Tibial nerve (tissue), 4 donors: ENCODE data around the gene TP73. TPM values are rescaled to one million over a fixed set of nuclear protein-coding genes. Genes with fewer than 3 reads are reported as not detected.

Experiments
- DNase-seq, 2 donors: peaks; one replicate each; pipeline ENCODE4 v3.0.0-alpha.2; 2019; ENCODE audit warnings: low spot score in 2 of 2
- H3K27ac ChIP-seq, 4 donors: fragments of 200-600 bp; sonication (generic) in 3 of 4; one replicate each; pipeline ENCODE4 v1.5.1; 2017 to 2019; ENCODE audit warnings: mild to moderate bottlenecking in 1 of 4
- H3K27me3 ChIP-seq, 2 donors: fragments of 200-600 bp; sonication (generic) in 1 of 2; one replicate each; pipeline versions ENCODE4 v1.5.1 to v1.6.0; 2017 to 2019
- H3K36me3 ChIP-seq, 3 donors: fragments of 200-600 bp; sonication (generic); one replicate each; pipeline ENCODE4 v1.5.1; 2018 to 2019
- H3K4me1 ChIP-seq, 4 donors: fragments of 200-600 bp; sonication (generic) in 3 of 4; one replicate each; pipeline ENCODE4 v1.5.1; 2017 to 2019
- H3K4me3 ChIP-seq, 4 donors: fragments of 200-600 bp; sonication (generic) in 3 of 4; one replicate each; pipeline ENCODE4 v1.5.1; 2017 to 2019; ENCODE audit warnings: mild to moderate bottlenecking in 1 of 4, moderate library complexity in 1 of 4
- H3K9me3 ChIP-seq, 4 donors: fragments of 200-600 bp; sonication (generic) in 3 of 4; one replicate each; pipeline ENCODE4 v1.5.1; 2017 to 2019
- EP300 ChIP-seq, 2 donors: sonication (generic); formaldehyde crosslinking; IDR thresholded peaks; one replicate each; pipeline ENCODE4 v1.6.1; 2017; ENCODE audit warnings: antibody characterized with exemption in 2 of 2, mild to moderate bottlenecking in 1 of 2
- POLR2A ChIP-seq, 2 donors: fragments of 450-650 bp; IDR thresholded peaks; one replicate each; pipeline ENCODE4 v1.6.1; 2017; ENCODE audit warnings: antibody characterized with exemption in 2 of 2, mild to moderate bottlenecking in 2 of 2, moderate library complexity in 2 of 2
- WGBS, 2 donors: methylation state at CpG; one replicate each; pipeline ENCODE4 v1.1.5; 2018; 5-methylcytosine and 5-hydroxymethylcytosine counted together
- total RNA-seq, 4 donors: library from RNA; depleted of rRNA; stranded (reverse); fragments of >200 nt; gene quantifications; one replicate each; pipeline ENCODE4 v1.1.0, GENCODE V29; 2016
- TF ChIP-seq, protein P1 (sequence below), 5 experiments: fragments of 200-600 bp in 3 of 5; fragments of 450-650 bp in 2 of 5; sonication (generic) in 3 of 5; IDR thresholded peaks; one replicate each; pipeline ENCODE4 v1.5.1; 2016 to 2019; ENCODE audit warnings: antibody characterized with exemption in 5 of 5, mild to moderate bottlenecking in 3 of 5, moderate library complexity in 2 of 5

TP73 gene
- total RNA-seq, 4 donors from 2014 or later, result 0.30 TPM; not detected in 3

DNA sequence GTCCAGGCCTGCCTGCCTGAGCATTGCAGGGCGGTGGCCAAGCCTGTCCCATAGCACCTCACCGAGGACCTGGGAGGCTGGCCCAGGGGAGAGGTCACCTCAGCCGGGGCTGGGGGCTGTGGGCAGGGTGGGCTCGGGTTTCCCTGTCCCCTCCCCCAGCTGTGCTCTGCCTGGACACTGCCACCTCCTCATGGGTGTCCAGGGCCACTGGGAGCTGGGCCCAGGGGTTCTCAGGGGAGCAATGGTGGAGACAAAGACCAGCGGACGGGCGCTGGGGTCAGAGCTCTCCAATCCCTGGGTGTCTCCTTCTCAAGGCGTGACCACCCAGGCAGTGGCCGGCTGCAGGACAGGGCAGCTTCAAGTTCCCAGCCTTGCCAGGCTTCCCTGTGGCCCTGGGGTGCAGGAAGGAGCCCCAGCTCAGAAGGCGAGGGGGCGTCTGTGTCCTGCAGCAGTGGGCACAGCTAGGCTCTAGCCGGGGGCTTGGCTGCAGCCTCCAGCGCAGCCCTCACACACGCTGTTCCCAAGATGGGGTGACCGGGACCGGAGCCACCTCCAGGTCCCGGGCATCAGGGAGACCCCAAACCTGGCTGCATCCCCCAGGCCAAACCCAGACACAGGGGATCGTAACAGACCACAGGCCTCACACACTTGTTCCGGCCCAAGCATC, 29.0 kb downstream of the TP73 start:
- Histone ChIP-seq H3K27me3 (peaks cover 0 to 48% of the 10 kb centered on the region in 2 donors), H3K4me3 (no peak overlapping the region), H3K4me1 (peaks cover 0 to 5% (median 0%) of the 10 kb centered on the region in 4 donors), H3K27ac (no peak overlapping the region), H3K36me3 (no peaks in the 10 kb centered on the region), H3K9me3 (no peaks in the 10 kb centered on the region)
- DNase-seq, result no peak
- 75 to 96% methylated on average over 4 to 12 of the region's 19 CpGs for WGBS, 2 donors
- TF ChIP-seq POLR2A (IDR thresholded peaks at IDR 0.05), result no peak
- TF ChIP-seq EP300 (IDR thresholded peaks at IDR 0.05), result no peak
- TF ChIP-seq, protein P1, sequence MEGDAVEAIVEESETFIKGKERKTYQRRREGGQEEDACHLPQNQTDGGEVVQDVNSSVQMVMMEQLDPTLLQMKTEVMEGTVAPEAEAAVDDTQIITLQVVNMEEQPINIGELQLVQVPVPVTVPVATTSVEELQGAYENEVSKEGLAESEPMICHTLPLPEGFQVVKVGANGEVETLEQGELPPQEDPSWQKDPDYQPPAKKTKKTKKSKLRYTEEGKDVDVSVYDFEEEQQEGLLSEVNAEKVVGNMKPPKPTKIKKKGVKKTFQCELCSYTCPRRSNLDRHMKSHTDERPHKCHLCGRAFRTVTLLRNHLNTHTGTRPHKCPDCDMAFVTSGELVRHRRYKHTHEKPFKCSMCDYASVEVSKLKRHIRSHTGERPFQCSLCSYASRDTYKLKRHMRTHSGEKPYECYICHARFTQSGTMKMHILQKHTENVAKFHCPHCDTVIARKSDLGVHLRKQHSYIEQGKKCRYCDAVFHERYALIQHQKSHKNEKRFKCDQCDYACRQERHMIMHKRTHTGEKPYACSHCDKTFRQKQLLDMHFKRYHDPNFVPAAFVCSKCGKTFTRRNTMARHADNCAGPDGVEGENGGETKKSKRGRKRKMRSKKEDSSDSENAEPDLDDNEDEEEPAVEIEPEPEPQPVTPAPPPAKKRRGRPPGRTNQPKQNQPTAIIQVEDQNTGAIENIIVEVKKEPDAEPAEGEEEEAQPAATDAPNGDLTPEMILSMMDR (IDR thresholded peaks at IDR 0.05), result no peak

DNA sequence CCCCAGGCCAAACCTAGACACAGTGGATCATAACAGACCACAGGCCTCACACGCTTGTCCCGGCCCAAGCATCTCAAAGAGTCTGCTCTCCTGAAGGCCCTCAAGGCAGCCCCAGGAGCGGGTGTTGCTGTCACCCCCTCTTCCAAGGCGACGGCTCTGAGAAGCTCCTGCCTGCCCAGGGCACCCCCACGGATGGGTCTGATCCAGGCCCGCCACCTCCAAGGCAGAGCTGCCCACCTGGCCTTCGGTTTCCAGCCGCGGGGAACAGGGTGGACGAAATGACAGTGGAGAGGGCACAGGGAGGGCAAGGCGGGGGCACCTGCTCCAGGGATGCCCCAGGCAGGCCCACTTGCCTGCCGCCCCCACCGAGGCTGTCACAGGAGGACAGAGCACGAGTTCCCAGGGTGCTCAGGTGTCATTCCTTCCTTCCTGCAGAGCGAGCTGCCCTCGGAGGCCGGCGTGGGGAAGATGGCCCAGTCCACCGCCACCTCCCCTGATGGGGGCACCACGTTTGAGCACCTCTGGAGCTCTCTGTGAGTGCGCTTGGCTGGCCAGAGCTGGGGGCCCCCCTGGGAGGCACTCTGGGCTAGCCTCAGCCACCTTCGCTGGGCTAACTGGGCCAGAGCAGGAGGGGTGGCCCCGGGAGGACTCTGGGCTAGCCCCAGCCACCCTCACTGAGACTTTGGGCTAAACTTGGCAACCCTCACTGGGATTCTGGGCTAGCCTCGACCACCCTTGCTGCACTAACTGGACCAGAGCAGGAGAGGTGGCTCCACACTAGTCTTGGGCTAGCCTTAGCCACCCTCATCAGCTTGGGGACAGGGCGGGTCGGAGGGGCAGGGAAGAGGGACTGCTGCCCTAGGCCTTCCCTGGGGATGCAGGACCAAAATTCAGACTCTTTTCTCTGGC, 29.8 kb downstream of the TP73 start:
- Histone ChIP-seq H3K4me3 (no peak overlapping the region), H3K27me3 (peaks cover 0 to 51% of the 10 kb centered on the region in 2 donors), H3K4me1 (peaks cover 0 to 5% (median 0%) of the 10 kb centered on the region in 4 donors), H3K36me3 (no peaks in the 10 kb centered on the region), H3K27ac (no peak overlapping the region), H3K9me3 (no peaks in the 10 kb centered on the region)
- TF ChIP-seq, protein P1 (IDR thresholded peaks at IDR 0.05), result no peak
- TF ChIP-seq EP300 (IDR thresholded peaks at IDR 0.05), result no peak
- no peak for TF ChIP-seq POLR2A (IDR thresholded peaks at IDR 0.05)
- DNase-seq, result no peak
- WGBS, 2 donors, result 93 to 96% methylated on average over 11 to 26 of the region's 27 CpGs

DNA sequence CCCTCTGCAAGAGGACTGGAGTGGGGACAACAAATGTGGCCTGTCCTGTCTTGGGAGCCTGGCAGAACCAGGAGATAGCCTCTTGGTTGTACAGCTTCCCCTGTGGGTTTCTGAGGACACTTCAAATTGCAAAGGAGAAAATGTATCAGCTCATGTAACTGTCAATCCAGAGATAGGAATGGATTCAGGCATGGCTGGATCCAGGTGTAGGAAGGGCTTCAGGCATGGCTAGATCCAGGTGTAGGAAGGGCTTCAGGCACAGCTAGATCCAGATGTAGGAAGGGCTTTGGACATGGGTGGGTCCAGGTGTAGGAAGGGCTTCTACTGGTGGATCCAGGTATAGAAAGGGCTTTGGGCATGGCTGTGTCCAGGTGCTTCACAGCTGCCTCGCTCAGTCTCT, 30.9 kb downstream of the TP73 start:
- Histone ChIP-seq H3K27ac (no peak overlapping the region), H3K36me3 (no peaks in the 10 kb centered on the region), H3K4me3 (no peak overlapping the region), H3K9me3 (no peaks in the 10 kb centered on the region), H3K4me1 (peaks cover 0 to 5% (median 0%) of the 10 kb centered on the region in 4 donors), H3K27me3 (peaks cover 0 to 52% of the 10 kb centered on the region in 2 donors)
- WGBS, 2 donors, result 80 to 100% methylated on average over 1 of the region's 1 CpG
- DNase-seq, result no peak
- no peak for TF ChIP-seq EP300 (IDR thresholded peaks at IDR 0.05)
- no peak for TF ChIP-seq POLR2A (IDR thresholded peaks at IDR 0.05)
- TF ChIP-seq, protein P1 (IDR thresholded peaks at IDR 0.05), result no peak

DNA sequence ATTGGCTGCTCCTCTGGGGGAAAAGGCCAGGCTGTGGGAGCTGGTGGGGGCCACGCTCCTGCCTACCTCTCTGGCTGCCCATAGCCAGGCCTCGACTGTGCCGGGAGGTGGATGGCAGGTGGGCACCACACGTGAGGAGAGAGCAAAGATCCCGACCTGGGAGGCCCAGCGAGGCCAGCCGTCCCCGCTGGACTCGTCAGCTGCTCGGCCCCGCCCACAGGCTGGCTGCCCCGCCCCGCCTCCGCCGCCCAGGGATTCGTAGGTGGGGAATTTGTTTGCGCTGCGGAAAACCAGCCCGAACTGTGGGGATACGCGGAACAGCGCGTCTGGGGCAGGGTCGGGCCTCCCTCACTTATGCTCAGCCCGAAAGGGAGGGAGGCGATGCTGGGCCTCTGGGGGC, 31.7 kb downstream of the TP73 start:
- Histone ChIP-seq H3K9me3 (no peaks in the 10 kb centered on the region), H3K27ac (no peak overlapping the region), H3K4me3 (no peak overlapping the region), H3K27me3 (peaks cover 0 to 46% of the 10 kb centered on the region in 2 donors), H3K4me1 (peaks cover 0 to 5% (median 0%) of the 10 kb centered on the region in 4 donors), H3K36me3 (no peaks in the 10 kb centered on the region)
- TF ChIP-seq, protein P1 (IDR thresholded peaks at IDR 0.05), result no peak
- TF ChIP-seq EP300 (IDR thresholded peaks at IDR 0.05) (no peak), POLR2A (IDR thresholded peaks at IDR 0.05) (no peak)
- 18 to 22% methylated on average over 14 to 21 of the region's 26 CpGs for WGBS, 2 donors
- no peak for DNase-seq

DNA sequence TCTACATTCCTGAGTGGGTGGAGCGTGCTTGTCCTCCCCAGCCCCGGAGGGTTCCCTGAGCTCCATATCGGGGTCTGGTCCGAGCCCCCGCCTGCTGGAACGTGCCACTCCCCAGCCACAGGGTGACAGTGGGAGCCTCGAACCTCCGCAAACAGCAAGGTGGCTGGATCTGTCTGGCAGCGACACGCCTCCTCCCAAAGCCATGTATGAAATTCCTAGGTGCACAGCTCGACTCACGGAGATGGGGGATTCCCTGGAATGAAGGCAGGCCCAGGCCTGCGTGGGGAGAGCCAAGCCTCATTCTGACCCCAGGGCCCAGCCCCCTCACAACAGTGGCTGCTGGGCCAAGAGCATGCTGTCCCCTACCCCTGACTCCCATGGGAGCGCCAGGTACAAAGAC, 32.9 kb downstream of the TP73 start:
- Histone ChIP-seq H3K4me1 (peaks cover 0 to 5% (median 0%) of the 10 kb centered on the region in 4 donors), H3K4me3 (no peak overlapping the region), H3K9me3 (no peaks in the 10 kb centered on the region), H3K36me3 (no peaks in the 10 kb centered on the region), H3K27ac (no peak overlapping the region), H3K27me3 (peaks cover 0 to 41% of the 10 kb centered on the region in 2 donors)
- 70 to 84% methylated on average over 5 to 12 of the region's 14 CpGs for WGBS, 2 donors
- TF ChIP-seq EP300 (IDR thresholded peaks at IDR 0.05), result no peak
- TF ChIP-seq, protein P1 (IDR thresholded peaks at IDR 0.05), result no peak
- no peak for TF ChIP-seq POLR2A (IDR thresholded peaks at IDR 0.05)
- DNase-seq, result no peak
